ENCODE data around the gene AP5Z1.

AP5Z1 gene

GRCh38 chr7:4745971-4746919 is 29.2 kb upstream of the AP5Z1 start:
- no peak for DNase-seq (ENCODE audit: low read depth)

- DNase-seq (ENCODE audit: low read depth), result no peak
Measured at GRCh38 chr7:4747013-4747412, 28.4 kb upstream of the AP5Z1 start.

GRCh38 chr7:4747746-4748145 is 27.7 kb upstream of the AP5Z1 start:
- no peak for DNase-seq (ENCODE audit: low read depth)

- no peak for DNase-seq (ENCODE audit: low read depth)
Measured at GRCh38 chr7:4748231-4748681, 27.2 kb upstream of the AP5Z1 start.

GRCh38 chr7:4749363-4749762 is 26.1 kb upstream of the AP5Z1 start:
- no peak for DNase-seq (ENCODE audit: low read depth)

GRCh38 chr7:4749798-4750197 is 25.6 kb upstream of the AP5Z1 start:
- DNase-seq (ENCODE audit: low read depth), result no peak

- DNase-seq (ENCODE audit: low read depth), result no peak
Measured at GRCh38 chr7:4751398-4751947, 23.9 kb upstream of the AP5Z1 start.

- peak; percentile 55 for DNase-seq (ENCODE audit: low read depth)
Measured at GRCh38 chr7:4753598-4754432, 21.6 kb upstream of the AP5Z1 start.

GRCh38 chr7:4754433-4755010 is 20.9 kb upstream of the AP5Z1 start:
- DNase-seq (ENCODE audit: low read depth), result no peak

- no peak for DNase-seq (ENCODE audit: low read depth)
Measured at GRCh38 chr7:4755045-4755444, 20.4 kb upstream of the AP5Z1 start.

- no peak for DNase-seq (ENCODE audit: low read depth)
Measured at GRCh38 chr7:4758111-4758510, 17.3 kb upstream of the AP5Z1 start.

GRCh38 chr7:4758791-4759190 is 16.6 kb upstream of the AP5Z1 start:
- DNase-seq (ENCODE audit: low read depth), result no peak

GRCh38 chr7:4759211-4759610 is 16.2 kb upstream of the AP5Z1 start:
- no peak for DNase-seq (ENCODE audit: low read depth)

- DNase-seq (ENCODE audit: low read depth), result no peak
Measured at GRCh38 chr7:4760952-4761351, 14.5 kb upstream of the AP5Z1 start.

- no peak for DNase-seq (ENCODE audit: low read depth)
Measured at GRCh38 chr7:4762121-4763055, 13.0 kb upstream of the AP5Z1 start.

GRCh38 chr7:4763091-4763793 is 12.2 kb upstream of the AP5Z1 start:
- no peak for DNase-seq (ENCODE audit: low read depth)

- DNase-seq (ENCODE audit: low read depth), result no peak
Measured at GRCh38 chr7:4763794-4764185, 11.6 kb upstream of the AP5Z1 start.

GRCh38 chr7:4764402-4765007 is 10.9 kb upstream of the AP5Z1 start:
- no peak for DNase-seq (ENCODE audit: low read depth)

- DNase-seq (ENCODE audit: low read depth), result no peak
Measured at GRCh38 chr7:4765776-4766490, 9.5 kb upstream of the AP5Z1 start.
